NB4 (cell line): ENCODE data around the gene GDPD1.

Experiments used
- DNase-seq: peaks from one replicate; pipeline ENCODE4 v3.0.0; 2010; ENCODE audit warnings: low read depth
- H3K4me3 ChIP-seq: one replicate; pipeline ENCODE4 v1.5.1; 2011; ENCODE audit warnings: mild to moderate bottlenecking, low read depth, low read length, moderate library complexity
- CTCF ChIP-seq: IDR thresholded peaks from one replicate; pipeline ENCODE4 v1.5.1; 2012; ENCODE audit warnings: low read depth, low read length
- MAX ChIP-seq: IDR thresholded peaks from 2 replicates; pipeline ENCODE4 v1.6.1; 2011; ENCODE audit warnings: low read depth, low read length
- MYC ChIP-seq: IDR thresholded peaks from 2 replicates; pipeline ENCODE4 v1.6.1; 2011; ENCODE audit warnings: low read depth, low read length
- POLR2A ChIP-seq: IDR thresholded peaks from 2 replicates; pipeline ENCODE4 v1.6.1; 2011; ENCODE audit warnings: mild to moderate bottlenecking; ENCODE audit not compliant: insufficient read length; ENCODE audit errors: extremely low read depth

The GDPD1 gene

DNA sequence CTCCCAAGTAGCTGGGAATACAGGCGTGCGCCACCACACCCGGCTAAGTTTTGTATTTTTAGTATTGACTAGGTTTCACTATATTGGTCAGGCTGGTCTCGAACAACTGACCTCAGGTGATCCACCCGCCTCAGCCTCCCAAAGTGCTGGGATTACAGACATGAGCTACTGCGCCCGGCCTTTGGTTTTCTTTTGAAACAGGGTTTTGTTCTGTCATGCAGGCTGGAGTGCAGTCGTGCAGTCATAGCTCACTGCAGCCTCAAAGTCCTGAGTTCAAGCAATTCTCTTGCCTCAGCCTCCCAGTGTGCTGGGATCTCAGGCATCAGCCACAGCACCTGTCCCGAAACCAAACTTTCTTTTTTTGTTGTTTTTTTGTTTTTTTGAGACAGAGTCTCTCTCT, 39.7 kb upstream of the GDPD1 start:
- no peak overlapping the region for H3K4me3 ChIP-seq
- DNase-seq: no peak
- TF ChIP-seq POLR2A (no peak), MAX (no peak), MYC (no peak), CTCF (no peak)

GRCh38 chr17:59181481-59181880, 38.8 kb upstream of the GDPD1 start:
- DNase-seq: no peak
- no peak for TF ChIP-seq MYC
- no peak for TF ChIP-seq POLR2A
- TF ChIP-seq MAX: no peak
- TF ChIP-seq CTCF: no peak
- no peak overlapping the region for H3K4me3 ChIP-seq

DNA sequence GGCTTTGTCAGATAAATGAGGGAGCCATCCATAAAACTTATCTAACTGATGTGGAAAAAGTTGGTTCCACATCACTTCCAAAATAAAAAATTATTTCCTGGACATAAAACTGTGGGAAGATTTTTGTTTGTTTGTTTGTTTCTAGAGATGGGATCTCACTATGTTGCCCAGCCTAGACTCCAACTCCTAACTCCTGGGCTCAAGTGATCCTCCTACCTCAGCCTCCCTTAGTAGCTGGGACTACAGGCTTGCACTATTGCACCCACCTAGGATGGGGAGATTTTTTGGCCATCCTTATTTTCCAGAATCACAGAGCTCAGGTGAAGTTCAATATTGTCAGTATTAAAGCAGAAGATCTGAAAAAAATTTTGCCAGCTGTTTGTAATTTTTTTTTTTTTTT, 34.3 kb upstream of the GDPD1 start:
- DNase-seq: no peak
- TF ChIP-seq POLR2A (no peak), MYC (no peak), CTCF (no peak), MAX (no peak)
- H3K4me3 ChIP-seq: no peak overlapping the region

GRCh38 chr17:59186850-59187249, 33.5 kb upstream of the GDPD1 start:
- no peak overlapping the region for H3K4me3 ChIP-seq
- DNase-seq: no peak
- TF ChIP-seq CTCF: no peak
- TF ChIP-seq POLR2A: no peak
- TF ChIP-seq MYC: no peak
- no peak for TF ChIP-seq MAX

DNA sequence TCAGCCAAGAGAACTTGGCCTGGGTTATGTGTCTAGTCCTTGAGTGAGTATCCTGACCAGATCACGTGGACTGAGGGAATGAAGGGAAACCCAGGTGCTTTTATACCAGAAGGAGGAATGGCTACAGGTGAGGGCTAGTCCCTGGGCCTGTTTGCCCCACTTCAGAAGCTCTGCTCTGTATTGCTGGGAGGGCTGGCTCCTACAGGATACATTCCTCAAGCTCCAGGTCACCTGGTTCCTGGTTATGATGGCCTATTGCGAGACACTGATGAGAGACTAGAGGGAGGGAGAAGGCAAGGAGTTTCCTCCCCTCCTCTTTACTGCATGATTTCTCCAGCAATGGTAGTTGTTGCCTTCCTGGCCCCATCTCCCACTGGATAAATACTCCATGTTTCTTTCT, 29.5 kb upstream of the GDPD1 start:
- no peak overlapping the region for H3K4me3 ChIP-seq
- DNase-seq: no peak
- TF ChIP-seq MAX (no peak), MYC (no peak), CTCF (no peak), POLR2A (no peak)

- TF ChIP-seq POLR2A (no peak), CTCF (no peak), MYC (no peak), MAX (no peak)
- H3K4me3 ChIP-seq: no peak overlapping the region
- DNase-seq: no peak
These were observed 26.9 kb upstream of the GDPD1 start for GRCh38 chr17:59193336-59193862.
